Smooth muscle cell (in vitro differentiated cells): ENCODE data around the gene TM4SF1. TPM values are rescaled to one million over a fixed set of nuclear protein-coding genes. Genes with fewer than 3 reads are reported as not detected.

Experiments used
- DNase-seq: peaks from one replicate; lab custom pipeline; 2025; ENCODE audit not compliant: unreplicated experiment; lab: John Stamatoyannopoulos, UW
- H2AFZ ChIP-seq: fragments of 200-600 bp; sonication (generic); 2 replicates; pipeline ENCODE4 v1.6.0; 2016; ENCODE audit warnings: antibody characterized with exemption, low read depth, mild to moderate bottlenecking
- H3F3A ChIP-seq: fragments of 200-600 bp; sonication (generic); 2 replicates; pipeline ENCODE4 v1.6.0; 2017; ENCODE audit warnings: antibody characterized with exemption, low read depth
- H3K27ac ChIP-seq: fragments of 200-600 bp; sonication (generic); 2 replicates; pipeline ENCODE4 v1.5.1; 2016; ENCODE audit warnings: low read depth, mild to moderate bottlenecking
- H3K27me3 ChIP-seq: fragments of 200-600 bp; sonication (generic); 2 replicates; pipeline ENCODE4 v1.6.1; 2016; ENCODE audit warnings: low read depth, mild to moderate bottlenecking
- H3K36me3 ChIP-seq: fragments of 200-600 bp; sonication (generic); 2 replicates; pipeline ENCODE4 v1.5.1; 2016; ENCODE audit warnings: low read depth
- H3K4me1 ChIP-seq: fragments of 200-600 bp; sonication (generic); 2 replicates; pipeline ENCODE4 v1.5.1; 2016; ENCODE audit warnings: low read depth
- H3K4me2 ChIP-seq: fragments of 200-600 bp; sonication (generic); 2 replicates; pipeline ENCODE4 v1.6.0; 2016; ENCODE audit warnings: mild to moderate bottlenecking
- H3K4me3 ChIP-seq: fragments of 200-600 bp; sonication (generic); 2 replicates; pipeline ENCODE4 v1.5.1; 2016; ENCODE audit warnings: mild to moderate bottlenecking
- H3K79me2 ChIP-seq: fragments of 200-600 bp; sonication (generic); 2 replicates; pipeline ENCODE4 v1.6.0; 2016; ENCODE audit warnings: low read depth, mild to moderate bottlenecking
- H3K9ac ChIP-seq: fragments of 200-600 bp; sonication (generic); 2 replicates; pipeline ENCODE4 v1.6.0; 2016; ENCODE audit warnings: low read depth
- H3K9me3 ChIP-seq: fragments of 200-600 bp; sonication (generic); replicated peaks from 2 replicates; pipeline ENCODE4 v1.5.1; 2016; ENCODE audit warnings: low read depth
- H4K20me1 ChIP-seq: fragments of 200-600 bp; sonication (generic); 2 replicates; pipeline ENCODE4 v1.6.0; 2016; ENCODE audit warnings: low read depth
- WGBS: methylation state at CpG from one replicate; pipeline ENCODE4 v1.1.7; 2016; ENCODE audit warnings: low lambda C conversion rate; 5-methylcytosine and 5-hydroxymethylcytosine counted together
- polyA plus RNA-seq: library from polyadenylated mRNA; unstranded; fragments of >200 nt; fragmentation: Nextera tagmentation; extraction: Ambion mirVana; gene quantifications from 2 replicates; pipeline ENCODE4 v1.2.1, GENCODE V29; 2016
- total RNA-seq: library from RNA; depleted of rRNA; stranded (reverse); fragments of >200 nt; gene quantifications from 2 replicates; pipeline ENCODE4 v1.2.3, GENCODE V29; 2014
- TF ChIP-seq, protein P1 (sequence below): fragments of 200-600 bp; sonication (generic); IDR thresholded peaks from 2 replicates; pipeline ENCODE4 v1.5.1; 2017; ENCODE audit warnings: borderline replicate concordance, mild to moderate bottlenecking, antibody characterized with exemption; ENCODE audit not compliant: insufficient read depth, poor library complexity, severe bottlenecking

Gene TM4SF1
- total and polyA plus RNA-seq, 2 experiments from 2014 or later, result 37.5 to 134 TPM

- H3K27ac ChIP-seq, result no peak overlapping the region
- WGBS, result 86% methylated on average over 2 of the region's 2 CpGs
- no peaks in the 10 kb centered on the region for H3K36me3 ChIP-seq
- no peaks in the 10 kb centered on the region for H3K9me3 ChIP-seq
- no peaks in the 10 kb centered on the region for H3K4me1 ChIP-seq
- no peak for DNase-seq
- no peaks in the 10 kb centered on the region for H3K79me2 ChIP-seq
- TF ChIP-seq, protein P1, sequence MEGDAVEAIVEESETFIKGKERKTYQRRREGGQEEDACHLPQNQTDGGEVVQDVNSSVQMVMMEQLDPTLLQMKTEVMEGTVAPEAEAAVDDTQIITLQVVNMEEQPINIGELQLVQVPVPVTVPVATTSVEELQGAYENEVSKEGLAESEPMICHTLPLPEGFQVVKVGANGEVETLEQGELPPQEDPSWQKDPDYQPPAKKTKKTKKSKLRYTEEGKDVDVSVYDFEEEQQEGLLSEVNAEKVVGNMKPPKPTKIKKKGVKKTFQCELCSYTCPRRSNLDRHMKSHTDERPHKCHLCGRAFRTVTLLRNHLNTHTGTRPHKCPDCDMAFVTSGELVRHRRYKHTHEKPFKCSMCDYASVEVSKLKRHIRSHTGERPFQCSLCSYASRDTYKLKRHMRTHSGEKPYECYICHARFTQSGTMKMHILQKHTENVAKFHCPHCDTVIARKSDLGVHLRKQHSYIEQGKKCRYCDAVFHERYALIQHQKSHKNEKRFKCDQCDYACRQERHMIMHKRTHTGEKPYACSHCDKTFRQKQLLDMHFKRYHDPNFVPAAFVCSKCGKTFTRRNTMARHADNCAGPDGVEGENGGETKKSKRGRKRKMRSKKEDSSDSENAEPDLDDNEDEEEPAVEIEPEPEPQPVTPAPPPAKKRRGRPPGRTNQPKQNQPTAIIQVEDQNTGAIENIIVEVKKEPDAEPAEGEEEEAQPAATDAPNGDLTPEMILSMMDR, result no peak
- H3K4me2 ChIP-seq, result no peak overlapping the region
- no peak overlapping the region for H2AFZ ChIP-seq
- no peaks in the 10 kb centered on the region for H3K27me3 ChIP-seq
- no peak overlapping the region for H3K9ac ChIP-seq
- H3K4me3 ChIP-seq, result no peak overlapping the region
- no peaks in the 10 kb centered on the region for H3F3A ChIP-seq
- H4K20me1 ChIP-seq, result no peaks in the 10 kb centered on the region
Observed at GRCh38 chr3:149415484-149415883, 38.0 kb upstream of the TM4SF1 start.

DNA sequence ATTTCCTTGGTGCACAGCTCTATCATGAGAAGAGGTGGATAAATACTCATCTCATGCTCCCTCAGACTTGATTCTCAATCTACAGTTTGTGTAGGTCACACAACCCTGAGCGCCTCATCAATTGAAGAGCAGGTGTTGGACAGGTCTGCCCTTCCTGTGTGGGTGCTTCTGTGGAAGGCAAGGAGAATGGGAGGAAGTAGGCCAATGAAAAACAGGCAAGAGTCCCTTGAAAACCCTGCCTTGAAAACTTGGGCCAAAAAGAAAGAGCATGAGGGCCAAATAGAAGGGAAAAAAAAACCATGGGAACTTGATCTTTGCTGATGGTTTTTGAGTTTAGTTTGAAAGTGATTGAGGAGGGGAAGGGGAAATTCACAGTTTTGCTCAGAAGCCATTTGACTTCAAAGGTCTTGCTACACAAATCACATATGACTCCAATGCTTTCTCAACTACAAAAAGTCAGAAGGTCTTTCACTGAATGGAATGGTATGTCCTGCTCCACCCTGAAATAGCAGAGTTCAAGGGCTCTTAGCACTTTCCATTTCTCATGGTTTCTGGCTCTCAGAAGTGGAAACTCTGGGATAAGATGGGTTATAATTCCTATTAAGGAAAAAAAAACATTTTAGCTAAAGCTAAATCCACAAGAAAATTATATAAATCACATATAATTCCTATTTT lies 37.2 kb upstream of the TM4SF1 start:
- Histone ChIP-seq H3K27me3 (no peaks in the 10 kb centered on the region), H3K4me2 (no peak overlapping the region), H2AFZ (no peak overlapping the region), H3K9me3 (no peaks in the 10 kb centered on the region), H3K36me3 (no peaks in the 10 kb centered on the region), H3K4me1 (no peaks in the 10 kb centered on the region), H3K27ac (no peak overlapping the region), H3K4me3 (no peak overlapping the region), H3F3A (no peaks in the 10 kb centered on the region), H3K79me2 (no peaks in the 10 kb centered on the region), H4K20me1 (no peaks in the 10 kb centered on the region), H3K9ac (no peak overlapping the region)
- 100% methylated on average over 1 of the region's 1 CpG for WGBS
- DNase-seq, result no peak
- TF ChIP-seq, protein P1, result no peak

DNA sequence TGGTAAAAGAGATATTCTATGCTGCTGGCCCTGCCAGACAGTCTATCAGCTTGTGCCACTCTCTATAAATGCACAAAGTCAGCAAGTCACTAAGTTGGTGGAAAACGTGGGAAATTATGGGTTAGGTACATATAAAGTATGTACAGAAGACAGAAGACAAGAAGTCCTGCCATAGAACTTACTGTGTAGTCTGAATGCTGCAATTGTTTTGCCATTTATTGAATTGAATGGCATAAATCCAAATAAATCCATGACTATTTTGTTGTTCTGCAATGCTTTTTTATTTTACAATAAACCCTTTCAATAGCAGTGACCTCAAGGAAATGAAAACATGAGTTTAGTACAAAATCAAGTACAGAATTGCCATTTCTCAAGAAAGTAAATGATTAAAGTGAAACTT lies 34.1 kb upstream of the TM4SF1 start:
- Histone ChIP-seq H4K20me1 (no peaks in the 10 kb centered on the region), H3K4me1 (no peaks in the 10 kb centered on the region), H3K36me3 (no peaks in the 10 kb centered on the region), H3K79me2 (no peaks in the 10 kb centered on the region), H3K4me2 (no peak overlapping the region), H3K27ac (no peak overlapping the region), H3K9ac (no peak overlapping the region), H3K4me3 (no peak overlapping the region), H3K9me3 (no peaks in the 10 kb centered on the region), H3K27me3 (no peaks in the 10 kb centered on the region), H2AFZ (no peak overlapping the region), H3F3A (no peaks in the 10 kb centered on the region)
- no peak for DNase-seq
- TF ChIP-seq, protein P1, result no peak
- 59% methylated on average over 1 of the region's 1 CpG for WGBS

DNA sequence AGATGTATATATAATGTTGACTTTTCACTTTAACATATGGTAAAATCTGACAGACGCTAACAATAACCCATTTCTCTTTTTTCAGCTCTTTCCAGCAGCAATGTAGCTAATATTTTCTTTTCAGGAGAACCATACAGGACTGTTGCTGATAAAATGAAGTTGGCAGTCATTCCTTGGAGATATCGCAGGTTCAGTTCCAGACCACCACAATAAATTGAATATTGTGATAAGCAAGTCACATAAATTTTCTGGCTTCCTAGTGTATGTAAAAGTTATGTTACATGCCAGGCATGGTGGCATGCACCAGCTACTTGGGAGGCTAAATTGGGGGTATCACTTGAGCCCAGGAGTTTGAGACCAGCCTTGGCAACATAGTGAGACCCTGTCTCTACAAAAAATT lies 31.9 kb upstream of the TM4SF1 start:
- H2AFZ ChIP-seq, result no peak overlapping the region
- no peak overlapping the region for H3K9ac ChIP-seq
- no peak for DNase-seq
- no peaks in the 10 kb centered on the region for H4K20me1 ChIP-seq
- no peaks in the 10 kb centered on the region for H3K4me1 ChIP-seq
- TF ChIP-seq, protein P1, result no peak
- no peak overlapping the region for H3K27ac ChIP-seq
- H3K36me3 ChIP-seq, result no peaks in the 10 kb centered on the region
- no peaks in the 10 kb centered on the region for H3K27me3 ChIP-seq
- H3K4me2 ChIP-seq, result no peak overlapping the region
- no peaks in the 10 kb centered on the region for H3F3A ChIP-seq
- no peak overlapping the region for H3K4me3 ChIP-seq
- 98% methylated on average over 2 of the region's 2 CpGs for WGBS
- no peaks in the 10 kb centered on the region for H3K9me3 ChIP-seq
- H3K79me2 ChIP-seq, result no peaks in the 10 kb centered on the region
